SK-N-MC (cell line): ENCODE results near the gene CD300LB.

Experiments
- EZH2 ChIP-seq: fragments of 200-600 bp; sonication (generic); IDR thresholded peaks from one replicate; pipeline ENCODE4 v1.6.1; 2017; ENCODE audit warnings: antibody characterized with exemption
- FOXP2 ChIP-seq: optimal IDR thresholded peaks from 2 replicates; pipeline ENCODE3; 2011; ENCODE audit warnings: mild to moderate bottlenecking, moderate library complexity; ENCODE audit not compliant: insufficient read depth; ENCODE audit errors: extremely low read length, control extremely low read depth
- POLR2AphosphoS5 ChIP-seq: IDR thresholded peaks from 2 replicates; pipeline ENCODE4 v1.6.1; 2012; ENCODE audit warnings: mild to moderate bottlenecking, low read depth, low read length, borderline replicate concordance

DNA sequence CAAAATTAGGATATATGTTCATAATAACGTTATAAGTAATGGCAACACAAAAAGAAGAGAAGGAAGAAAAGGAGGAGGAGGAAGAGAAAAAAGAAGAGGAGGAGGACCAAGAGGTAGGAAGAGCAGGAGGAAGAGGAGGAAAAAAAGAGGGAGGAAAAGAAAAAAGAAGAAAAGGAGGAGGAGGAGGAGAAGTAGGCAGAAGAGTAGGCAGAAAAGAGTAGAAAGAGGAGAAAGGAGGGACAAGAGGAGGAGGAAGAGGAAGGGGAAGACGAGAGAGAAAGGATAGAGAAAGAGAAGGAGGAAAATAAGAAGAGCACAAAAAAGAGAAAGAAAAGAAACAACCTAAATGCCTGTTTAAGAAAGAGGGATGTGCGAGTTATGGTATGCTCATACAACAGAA, 5.6 kb upstream of the CD300LB start:
- TF ChIP-seq POLR2AphosphoS5: no peak
- TF ChIP-seq EZH2: no peak
- TF ChIP-seq FOXP2: no peak
